SK-N-SH (cell line): ENCODE results near the gene NHERF2. TPM values are rescaled to one million over a fixed set of nuclear protein-coding genes. Genes with fewer than 3 reads are reported as not detected.

ENCODE experiments used
- CTCF ChIA-PET: fragments of 300-600, 350-600 bp; formaldehyde crosslinking; extraction: SDS; loops from one replicate; lab custom pipeline; 2021; lab: Yijun Ruan, JAX
- POLR2A ChIA-PET: fragments of 350-600 bp; sonication (Branson Sonifier 250); formaldehyde crosslinking; extraction: SDS; loops from one replicate; lab custom pipeline; 2020; ENCODE audit warnings: antibody characterized with exemption, inconsistent platforms; lab: Yijun Ruan, JAX
- DNase-seq: peaks from one replicate; pipeline ENCODE4 v3.0.0; 2012
- H2AFZ ChIP-seq: fragments of 200-600 bp; sonication (generic); 2 replicates; pipeline ENCODE4 v1.8.1; 2016; ENCODE audit warnings: antibody characterized with exemption, mild to moderate bottlenecking, low read depth
- H3F3A ChIP-seq: fragments of 200-600 bp; sonication (generic); replicated peaks from 2 replicates; pipeline ENCODE3; 2016; ENCODE audit warnings: antibody characterized with exemption, mild to moderate bottlenecking; ENCODE audit not compliant: insufficient read depth
- H3K27ac ChIP-seq, 2 experiments: fragments of 200-500 bp in 1 of 2; fragments of 200-600 bp in 1 of 2; sonication (Bioruptor generic) in 1 of 2; sonication (generic), shearing (Covaris generic) in 1 of 2; 2 replicates each; pipeline versions ENCODE4 v1.5.1 to v1.6.1; 2014 to 2016; ENCODE audit warnings: low read depth in 2 of 2, inconsistent platforms in 1 of 2, low read length in 1 of 2, mild to moderate bottlenecking in 1 of 2, mixed read lengths in 1 of 2
- H3K27me3 ChIP-seq: fragments of 200-600 bp; sonication (generic), shearing (Covaris generic); 2 replicates; pipeline ENCODE4 v1.6.1; 2016; ENCODE audit warnings: mixed run types; ENCODE audit not compliant: insufficient read depth
- H3K36me3 ChIP-seq, 2 experiments: fragments of 200-500 bp in 1 of 2; fragments of 200-600 bp in 1 of 2; sonication (Bioruptor generic) in 1 of 2; sonication (generic) in 1 of 2; replicated peaks in 1 of 2; 2 replicates each; pipeline versions ENCODE3 to v1.5.1; 2014 to 2016; ENCODE audit warnings: low read length in 1 of 2, mild to moderate bottlenecking in 1 of 2; ENCODE audit not compliant: insufficient read depth in 2 of 2, control insufficient read depth in 1 of 2
- H3K4me1 ChIP-seq, 2 experiments: fragments of 200-500 bp in 1 of 2; fragments of 200-600 bp in 1 of 2; sonication (Bioruptor generic) in 1 of 2; sonication (generic), shearing (Covaris generic) in 1 of 2; 2 replicates each; pipeline versions ENCODE4 v1.5.1 to v1.6.1; 2014 to 2016; ENCODE audit warnings: low read depth in 1 of 2, low read length in 1 of 2, mixed run types in 1 of 2; ENCODE audit not compliant: insufficient read depth in 2 of 2, control insufficient read depth in 1 of 2
- H3K4me2 ChIP-seq: fragments of 200-600 bp; sonication (generic), shearing (Covaris generic); 2 replicates; pipeline ENCODE4 v1.6.1; 2017; ENCODE audit warnings: mixed run types
- H3K4me3 ChIP-seq, 2 experiments: fragments of 200-500 bp in 1 of 2; fragments of 200-600 bp in 1 of 2; sonication (Bioruptor generic) in 1 of 2; sonication (generic), shearing (Covaris generic) in 1 of 2; 2 replicates each; pipeline versions ENCODE4 v1.5.1 to v1.8.1; 2014 to 2016; ENCODE audit warnings: low read depth in 2 of 2, inconsistent platforms in 1 of 2, low read length in 1 of 2, mild to moderate bottlenecking in 1 of 2, mixed read lengths in 1 of 2, moderate library complexity in 1 of 2
- H3K79me2 ChIP-seq: fragments of 200-600 bp; sonication (generic); 2 replicates; pipeline ENCODE4 v1.8.1; 2017; ENCODE audit warnings: mild to moderate bottlenecking; ENCODE audit not compliant: insufficient read depth
- H3K9ac ChIP-seq: fragments of 200-600 bp; sonication (generic); 2 replicates; pipeline ENCODE4 v1.6.1; 2017; ENCODE audit warnings: mixed run types
- H3K9me2 ChIP-seq: fragments of 200-600 bp; sonication (generic); 2 replicates; pipeline ENCODE4 v1.6.1; 2017; ENCODE audit warnings: mixed run types
- H3K9me3 ChIP-seq: fragments of 200-600 bp; sonication (generic); 2 replicates; pipeline ENCODE4 v1.6.1; 2017; ENCODE audit warnings: mixed run types, mild to moderate bottlenecking, moderate library complexity
- H4K20me1 ChIP-seq: fragments of 200-600 bp; sonication (generic); 2 replicates; pipeline ENCODE4 v1.6.1; 2017; ENCODE audit warnings: mild to moderate bottlenecking, mixed run types; ENCODE audit not compliant: insufficient read depth
- CHD2 ChIP-seq: fragments of 150-350 bp; IDR thresholded peaks from 2 replicates; pipeline ENCODE4 v1.6.1; 2018; ENCODE audit warnings: low read length; ENCODE audit not compliant: partially characterized antibody
- CTCF ChIP-seq: fragments of 200-600 bp; sonication (generic); IDR thresholded peaks from 2 replicates; pipeline ENCODE4 v1.6.1; 2017; ENCODE audit warnings: antibody characterized with exemption, mild to moderate bottlenecking, moderate library complexity
- ELF1 ChIP-seq: IDR thresholded peaks from 2 replicates; pipeline ENCODE4 v1.4.0; 2012
- FOSL2 ChIP-seq: IDR thresholded peaks from 2 replicates; pipeline ENCODE4 v1.4.0; 2012; ENCODE audit warnings: low read depth, mild to moderate bottlenecking, moderate library complexity, borderline replicate concordance
- MEF2A ChIP-seq: IDR thresholded peaks from 2 replicates; pipeline ENCODE4 v1.4.0; 2012; ENCODE audit warnings: low read depth, borderline replicate concordance
- MXI1 ChIP-seq: IDR thresholded peaks from 2 replicates; pipeline ENCODE4 v1.6.1; 2012; ENCODE audit warnings: mild to moderate bottlenecking, low read depth, low read length, improper control_type of control experiment
- NRF1 ChIP-seq: IDR thresholded peaks from 2 replicates; pipeline ENCODE4 v1.6.1; 2012; ENCODE audit warnings: low read depth, mild to moderate bottlenecking, low read length
- POLR2AphosphoS5 ChIP-seq: IDR thresholded peaks from 2 replicates; pipeline ENCODE4 v1.6.1; 2012; ENCODE audit warnings: low read depth, low read length
- RFX5 ChIP-seq: IDR thresholded peaks from 2 replicates; pipeline ENCODE4 v1.6.1; 2012; ENCODE audit warnings: mild to moderate bottlenecking, improper control_type of control experiment, low read length
- SIN3A ChIP-seq: IDR thresholded peaks from 2 replicates; pipeline ENCODE4 v1.6.1; 2012; ENCODE audit warnings: low read depth, mild to moderate bottlenecking, low read length, moderate library complexity, borderline replicate concordance
- TEAD4 ChIP-seq: IDR thresholded peaks from 2 replicates; pipeline ENCODE4 v1.4.0; 2012; ENCODE audit warnings: mild to moderate bottlenecking, borderline replicate concordance; ENCODE audit not compliant: insufficient read depth
- USF1 ChIP-seq: IDR thresholded peaks from 2 replicates; pipeline ENCODE4 v1.4.0; 2012; ENCODE audit warnings: low read depth, borderline replicate concordance
- YY1 ChIP-seq: IDR thresholded peaks from 2 replicates; pipeline ENCODE4 v1.4.0; 2012; ENCODE audit warnings: low read depth, mild to moderate bottlenecking
- WGBS: methylation state at CpG from one replicate; pipeline ENCODE4 v1.1.6; 2017; ENCODE audit warnings: low lambda C conversion rate; 5-methylcytosine and 5-hydroxymethylcytosine counted together
- polyA plus RNA-seq, 3 experiments: library from polyadenylated mRNA; depleted of rRNA; stranded (reverse); fragments of >200 nt; gene quantifications; 2 replicates each; pipeline ENCODE4 v1.2.3, GENCODE V29; 2012
- TF ChIP-seq, protein P1 (sequence below): fragments of 150-350 bp; IDR thresholded peaks from 2 replicates; pipeline ENCODE4 v1.6.1; 2017; ENCODE audit warnings: antibody characterized with exemption, low read length, low read depth, borderline replicate concordance
- TF ChIP-seq, protein P2 (sequence below): fragments of 150-350 bp; IDR thresholded peaks from 2 replicates; pipeline ENCODE4 v1.6.1; 2016; ENCODE audit warnings: mild to moderate bottlenecking, low read depth, low read length

The NHERF2 gene
- polyA plus RNA-seq, 1 of the 3 experiments (the other 2 are of a cell fraction), result 53.8 TPM

GRCh38 chr16:2086812-2087747 lies 60.4 kb downstream of the NHERF2 start:
- ChIA-PET POLR2A (interaction anchor here (0.5 kb wide), 1 partner anchor 56 kb away, joined by 5 read pairs; no protein-coding TSS in a partner anchor), CTCF (interaction anchor here (0.6 to 1.9 kb wide), 3 partner anchors 10 to 54 kb away, joined by 3 to 7 read pairs (median 4); no protein-coding TSS in a partner anchor)
- no peaks in the 10 kb centered on the region for H3K9me3 ChIP-seq
- TF ChIP-seq YY1, result no peak
- TF ChIP-seq, protein P1, sequence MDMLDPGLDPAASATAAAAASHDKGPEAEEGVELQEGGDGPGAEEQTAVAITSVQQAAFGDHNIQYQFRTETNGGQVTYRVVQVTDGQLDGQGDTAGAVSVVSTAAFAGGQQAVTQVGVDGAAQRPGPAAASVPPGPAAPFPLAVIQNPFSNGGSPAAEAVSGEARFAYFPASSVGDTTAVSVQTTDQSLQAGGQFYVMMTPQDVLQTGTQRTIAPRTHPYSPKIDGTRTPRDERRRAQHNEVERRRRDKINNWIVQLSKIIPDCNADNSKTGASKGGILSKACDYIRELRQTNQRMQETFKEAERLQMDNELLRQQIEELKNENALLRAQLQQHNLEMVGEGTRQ, result no peak
- no peak for TF ChIP-seq TEAD4
- no peak for TF ChIP-seq SIN3A
- TF ChIP-seq ELF1, result no peak
- TF ChIP-seq MXI1, result no peak
- TF ChIP-seq POLR2AphosphoS5, result no peak
- no peak for TF ChIP-seq MEF2A
- no peak for TF ChIP-seq FOSL2
- TF ChIP-seq CTCF, result no peak
- TF ChIP-seq, protein P2, sequence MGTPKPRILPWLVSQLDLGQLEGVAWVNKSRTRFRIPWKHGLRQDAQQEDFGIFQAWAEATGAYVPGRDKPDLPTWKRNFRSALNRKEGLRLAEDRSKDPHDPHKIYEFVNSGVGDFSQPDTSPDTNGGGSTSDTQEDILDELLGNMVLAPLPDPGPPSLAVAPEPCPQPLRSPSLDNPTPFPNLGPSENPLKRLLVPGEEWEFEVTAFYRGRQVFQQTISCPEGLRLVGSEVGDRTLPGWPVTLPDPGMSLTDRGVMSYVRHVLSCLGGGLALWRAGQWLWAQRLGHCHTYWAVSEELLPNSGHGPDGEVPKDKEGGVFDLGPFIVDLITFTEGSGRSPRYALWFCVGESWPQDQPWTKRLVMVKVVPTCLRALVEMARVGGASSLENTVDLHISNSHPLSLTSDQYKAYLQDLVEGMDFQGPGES, result no peak
- TF ChIP-seq RFX5, result no peak
- no peak for TF ChIP-seq CHD2
- TF ChIP-seq USF1, result no peak
- no peak for TF ChIP-seq NRF1
- no peaks in the 10 kb centered on the region for H3K27me3 ChIP-seq
- H4K20me1 ChIP-seq, result peaks cover 7% of the 10 kb centered on the region; the same call in 1 of the 2 replicates
- H3F3A ChIP-seq, result peaks cover 10% of the 10 kb centered on the region
- no peak overlapping the region for H3K9ac ChIP-seq
- H3K36me3 ChIP-seq, result peaks cover 0 to 89% of the 10 kb centered on the region in 2 experiments
- no peaks in the 10 kb centered on the region for H3K79me2 ChIP-seq
- no peaks in the 10 kb centered on the region for H3K9me2 ChIP-seq
- H2AFZ ChIP-seq, result no peak overlapping the region
- H3K4me2 ChIP-seq, result no peak overlapping the region
- WGBS, result 96% methylated on average over 12 of the region's 30 CpGs
- H3K4me1 ChIP-seq, result no peaks in the 10 kb centered on the region; a peak in 1 of 4 replicates
- H3K27ac ChIP-seq, result no peak overlapping the region
- no peak overlapping the region for H3K4me3 ChIP-seq
- DNase-seq, result no peak
